IPS DF 4.7 (cell line): ENCODE data around the gene ANKRD27.
"Not testable (repeated sequence)": the region's sequence is repeated elsewhere in the genome, so short reads cannot be mapped to it uniquely, and the experiment has no call there.

Experiments
- DNase-seq: peaks from one replicate; pipeline ENCODE4 v3.0.0-alpha.2; 2013; ENCODE audit warnings: low spot score; ENCODE audit errors: extremely low read depth

The ANKRD27 gene

DNA sequence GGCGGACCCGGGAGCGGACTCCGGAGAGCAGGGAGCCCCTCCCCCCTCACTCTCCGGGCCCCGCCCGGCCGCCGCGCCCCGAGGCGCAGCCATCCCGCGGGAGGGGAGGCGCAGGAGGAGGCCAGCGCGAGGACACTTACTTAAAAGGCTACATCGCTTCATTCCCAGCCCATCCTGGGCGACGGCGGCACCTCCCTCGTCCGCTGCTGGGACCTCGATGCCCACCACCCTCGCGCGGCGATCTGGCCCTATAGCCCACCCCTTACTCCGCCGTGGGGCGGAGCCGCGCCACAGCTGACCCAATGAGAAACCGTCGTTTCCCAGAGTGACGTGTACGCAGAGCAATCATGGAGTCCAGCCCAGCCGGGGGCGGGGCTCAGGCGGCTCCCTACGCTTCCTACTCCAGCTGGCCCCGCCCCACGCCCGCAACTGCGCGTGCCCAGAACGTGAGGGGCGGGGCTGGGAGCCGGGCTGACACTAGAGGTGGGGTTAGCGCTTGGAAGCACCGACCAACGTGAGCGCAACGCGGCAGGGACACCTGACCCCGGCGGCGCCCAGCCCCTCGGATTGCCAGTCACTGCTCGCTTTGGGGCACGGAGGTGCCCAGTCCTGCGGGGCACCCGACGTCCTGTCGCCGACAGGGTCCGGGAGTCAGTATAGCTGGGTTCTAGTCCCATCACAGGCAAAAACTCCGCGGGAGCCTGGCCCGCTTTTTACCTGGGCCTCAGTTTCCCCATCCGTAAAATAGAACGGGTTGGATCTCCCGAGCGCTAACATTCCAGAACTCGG lies at the start of gene ANKRD27:
Gene ANKRD27 (minus strand): TSS at position 250 of the 789 bp plus-strand sequence. CDS start 16,165 bp downstream, outside the sequence.
- peak; percentile 88 for DNase-seq

DNA sequence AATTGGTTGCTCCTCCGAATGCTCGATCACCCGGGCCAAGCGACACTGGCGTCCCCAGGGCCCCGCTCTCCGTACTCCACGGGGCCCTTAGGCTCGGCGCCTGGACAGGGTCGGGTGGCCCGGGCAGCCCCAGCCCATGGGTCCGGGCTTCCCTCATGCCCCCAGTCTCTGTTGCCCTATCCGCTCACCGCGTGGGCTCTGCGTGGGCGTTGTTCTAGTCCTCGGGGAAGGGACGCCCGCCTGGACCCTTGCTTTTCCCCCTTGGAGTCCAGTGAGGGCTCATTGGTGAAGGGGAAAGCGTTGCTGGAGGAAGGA lies 45.9 kb upstream of the ANKRD27 start:
- no peak for DNase-seq

DNA sequence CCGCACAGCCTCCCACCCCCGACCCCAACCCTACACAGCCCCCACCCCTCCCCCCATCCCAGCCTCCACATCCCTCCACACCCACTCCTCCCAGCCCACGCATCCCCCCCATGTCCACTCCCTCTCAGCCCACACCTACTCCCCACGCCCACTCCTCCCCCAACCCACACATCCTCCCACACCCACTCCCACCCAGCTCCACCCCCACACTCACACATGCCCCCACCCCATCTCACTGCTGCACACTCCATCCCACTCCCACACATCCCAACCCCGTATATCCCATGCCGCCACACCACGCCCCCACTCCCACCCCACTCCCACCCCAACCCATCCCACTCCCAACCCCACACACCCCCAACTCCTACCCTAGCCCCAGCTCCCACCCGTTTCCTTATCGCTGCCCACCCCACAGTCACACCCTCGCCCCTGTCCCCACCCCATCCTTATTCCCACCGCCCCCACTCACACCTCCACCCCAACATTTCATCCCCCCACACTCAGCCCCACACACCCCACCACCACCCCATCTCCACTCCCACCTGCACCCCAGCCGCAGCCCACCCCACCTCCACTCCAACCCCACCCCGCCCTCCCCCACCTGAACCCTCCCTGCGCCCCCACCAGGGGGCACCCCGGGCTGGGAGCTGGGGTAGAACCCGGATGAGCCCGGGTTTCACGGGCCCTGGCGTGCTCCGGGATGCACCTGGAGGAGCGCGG lies 45.4 kb upstream of the ANKRD27 start:
- no peak for DNase-seq

DNA sequence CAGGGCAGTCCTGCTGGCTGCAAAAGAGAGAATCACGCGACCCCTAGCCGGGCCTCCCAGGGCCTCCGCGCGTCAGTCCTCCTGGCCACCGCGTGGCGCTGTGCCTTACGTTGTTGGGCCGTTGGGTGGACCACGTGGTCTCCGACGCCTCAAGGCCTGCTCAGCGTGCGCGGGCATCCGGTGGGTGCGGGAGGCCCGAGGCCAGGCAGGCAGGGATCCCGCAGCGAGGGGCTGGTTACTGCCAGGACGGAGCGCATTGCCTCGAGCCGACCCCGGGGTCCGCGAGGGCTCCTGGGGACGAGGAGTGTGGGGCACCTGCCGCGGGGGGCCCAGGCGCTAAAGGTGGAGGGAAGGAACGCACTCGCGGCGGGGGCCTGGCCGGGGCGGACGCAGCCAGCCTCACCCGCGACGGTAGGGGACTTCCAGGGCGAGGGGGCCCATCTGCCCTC lies 44.7 kb upstream of the ANKRD27 start, which contains the start of gene TDRD12:
Gene TDRD12 (plus strand): TSS at position 157 of the 449 bp plus-strand sequence. CDS start 306 bp downstream, outside the sequence.
- DNase-seq = no peak

DNA sequence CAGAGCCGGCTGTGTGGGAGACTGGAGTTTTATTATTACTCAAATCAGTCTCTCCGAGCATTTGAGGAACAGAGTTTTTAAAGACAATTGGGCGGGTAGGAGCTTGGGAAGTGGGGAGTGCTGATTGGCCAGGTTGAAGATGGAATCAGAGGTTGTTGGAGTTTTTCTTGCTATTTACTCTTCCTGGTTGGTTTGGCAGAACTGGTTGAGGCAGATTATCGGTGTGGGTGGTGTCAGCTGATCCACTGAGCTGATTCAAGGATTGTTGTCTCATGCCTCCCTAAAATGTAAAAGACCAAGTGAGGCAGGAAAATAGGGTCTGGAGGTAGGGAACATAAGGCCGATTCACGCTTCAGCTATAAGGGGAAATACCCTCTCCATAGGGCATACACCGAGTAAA lies 43.3 kb upstream of the ANKRD27 start:
- no peak for DNase-seq

DNA sequence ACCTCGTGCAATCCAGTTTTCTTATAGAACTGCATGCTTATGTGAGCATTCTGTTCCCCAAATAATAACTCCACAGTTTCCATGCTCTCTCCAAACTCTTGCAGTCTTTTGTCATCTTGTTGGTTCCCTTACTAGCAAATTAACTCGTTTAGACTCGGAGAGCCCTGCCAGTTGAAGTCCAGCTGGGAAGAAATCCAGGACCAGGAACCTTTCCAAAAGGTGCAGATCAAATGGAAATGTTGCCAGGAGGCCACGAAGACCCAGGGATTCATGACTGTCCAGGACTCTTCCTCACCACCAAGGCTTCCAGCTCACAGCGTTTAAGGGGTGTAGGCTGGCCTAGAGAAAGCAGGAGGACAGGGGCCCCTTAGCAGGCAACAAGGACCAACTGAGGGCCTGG lies 42.5 kb upstream of the ANKRD27 start:
- DNase-seq = no peak

DNA sequence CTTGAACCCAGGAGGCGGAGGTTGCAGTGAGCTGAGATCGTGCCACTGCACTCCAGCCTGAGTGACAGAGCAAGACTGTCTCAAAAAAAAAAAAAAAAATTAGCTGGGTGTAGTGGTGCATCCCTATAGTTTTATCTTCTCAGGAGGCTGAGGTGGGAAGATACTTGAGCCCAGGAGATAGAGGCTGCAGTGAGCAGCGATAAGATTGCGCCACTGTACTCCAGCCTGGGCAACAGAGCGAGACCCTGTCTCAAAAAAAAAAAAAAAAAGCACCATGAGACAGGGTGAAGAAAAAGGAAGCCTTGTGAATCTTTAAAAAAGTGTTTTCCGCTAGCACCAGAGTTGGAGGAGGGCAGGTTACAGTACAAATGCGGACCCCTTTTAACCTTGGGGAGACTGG lies 41.2 kb upstream of the ANKRD27 start:
- DNase-seq = not testable (repeated sequence)

DNA sequence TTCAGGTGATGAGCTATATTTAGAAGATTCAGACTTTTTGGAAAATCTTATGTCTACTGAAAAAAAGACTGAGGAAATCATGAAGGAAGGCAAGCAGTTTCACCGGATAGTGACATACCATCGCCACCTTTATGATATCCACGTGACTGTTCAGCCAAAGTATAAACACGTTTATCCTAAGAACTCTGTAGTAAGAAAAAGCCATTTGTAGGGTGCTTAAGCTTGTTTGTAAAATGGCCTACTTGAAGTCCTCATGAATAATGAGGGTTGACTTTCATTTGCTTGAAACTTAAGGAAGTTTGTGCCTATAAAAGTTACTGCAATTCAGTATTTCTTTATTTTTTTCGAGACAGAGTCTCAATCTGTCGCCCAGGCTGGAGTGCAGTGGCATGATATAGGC lies 36.8 kb upstream of the ANKRD27 start:
- DNase-seq = no peak

DNA sequence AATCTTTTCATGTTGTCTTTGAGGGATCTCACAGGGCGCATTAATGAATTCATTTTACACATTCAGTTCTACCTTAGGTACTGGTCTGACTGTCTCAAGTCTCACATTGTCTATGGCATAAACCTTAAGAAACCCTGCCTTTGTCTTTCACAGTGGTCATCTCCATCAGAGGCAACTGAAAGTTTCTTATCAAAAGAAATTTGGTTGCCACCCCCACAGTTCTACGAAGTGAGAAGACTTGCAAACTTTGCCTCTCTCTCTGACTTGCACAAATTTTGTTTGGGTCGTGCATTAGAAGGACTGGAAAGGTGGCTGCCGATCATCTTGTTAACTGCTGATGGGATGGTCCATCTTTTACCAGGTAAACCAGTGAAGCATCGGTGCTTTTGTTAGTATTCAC lies 34.1 kb upstream of the ANKRD27 start:
- DNase-seq = no peak

DNA sequence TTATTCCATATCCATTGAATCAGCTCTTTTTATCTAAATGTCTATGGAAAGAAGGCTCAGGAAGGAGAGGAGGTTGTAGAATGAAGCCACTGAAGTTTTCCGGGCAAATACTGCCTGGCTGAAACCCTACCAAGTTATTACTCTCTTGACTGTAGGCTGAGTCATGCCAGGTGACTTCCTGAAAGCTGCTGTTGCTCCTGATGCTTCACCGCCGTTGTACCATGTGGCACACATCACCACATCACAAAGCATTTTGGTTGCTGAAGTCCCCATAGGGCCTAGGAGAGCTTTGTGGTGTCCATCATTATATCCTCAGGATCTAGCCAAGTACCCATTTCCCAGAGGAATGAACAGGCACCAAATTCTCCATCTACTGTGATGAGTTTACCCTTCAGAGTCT lies 33.5 kb upstream of the ANKRD27 start:
- no peak for DNase-seq

DNA sequence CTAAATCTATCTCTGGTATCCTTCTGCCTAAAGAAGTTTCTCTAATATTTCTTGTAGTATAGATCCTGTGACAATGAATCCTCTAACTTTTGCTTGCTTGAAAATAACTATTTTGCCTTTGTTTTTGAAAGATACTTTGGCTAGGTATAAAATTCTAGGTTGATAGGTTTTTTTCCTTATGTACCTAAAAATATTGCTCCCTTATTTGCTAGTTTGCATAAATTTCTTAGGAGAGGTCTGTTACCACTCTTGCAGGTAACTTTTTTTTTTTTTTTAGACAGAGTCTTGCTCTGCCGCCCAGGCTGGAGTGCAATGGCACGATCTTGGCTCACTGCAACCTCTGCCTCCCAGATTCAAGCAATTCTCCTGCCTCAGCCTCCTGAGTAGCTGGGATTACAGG lies 29.0 kb upstream of the ANKRD27 start:
- DNase-seq = not testable (repeated sequence)

DNA sequence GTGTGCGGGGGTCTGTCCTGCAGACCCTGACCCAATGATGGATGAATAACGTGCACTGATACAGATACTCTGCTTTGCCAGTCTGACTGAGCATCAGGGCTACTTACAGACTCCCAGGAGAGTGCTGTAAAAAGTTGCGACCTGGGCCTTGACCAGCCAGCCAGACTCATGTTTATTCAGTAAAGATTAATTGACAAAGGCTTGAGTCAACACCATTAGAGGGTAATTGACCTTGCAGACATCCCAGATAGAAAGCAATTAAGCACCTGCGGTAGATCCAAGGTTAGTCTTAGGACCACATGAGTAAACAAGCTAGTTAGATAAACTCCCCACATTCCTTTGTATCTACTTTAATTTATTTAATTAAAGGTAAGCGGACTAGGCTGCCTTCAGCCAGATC lies 27.0 kb upstream of the ANKRD27 start:
- DNase-seq = no peak

DNA sequence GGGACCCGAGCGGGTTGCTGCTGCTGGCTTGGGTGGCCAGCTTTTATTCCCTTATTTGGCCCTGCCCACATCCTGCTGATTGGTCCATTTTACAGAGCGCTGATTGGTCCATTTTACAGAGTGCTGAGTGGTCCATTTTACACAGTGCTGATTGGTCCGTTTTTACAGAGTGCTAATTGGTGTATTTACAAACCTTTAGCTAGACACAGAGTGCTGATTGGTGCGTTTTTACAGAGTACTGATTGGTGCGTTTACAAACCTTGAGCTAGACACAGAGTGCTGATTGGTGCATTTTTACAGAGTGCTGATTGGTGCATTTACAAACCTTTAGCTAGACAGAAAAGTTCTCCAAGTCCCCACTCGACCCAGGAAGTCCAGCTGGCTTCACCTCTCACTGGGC lies 25.1 kb upstream of the ANKRD27 start:
- DNase-seq = not testable (repeated sequence)

DNA sequence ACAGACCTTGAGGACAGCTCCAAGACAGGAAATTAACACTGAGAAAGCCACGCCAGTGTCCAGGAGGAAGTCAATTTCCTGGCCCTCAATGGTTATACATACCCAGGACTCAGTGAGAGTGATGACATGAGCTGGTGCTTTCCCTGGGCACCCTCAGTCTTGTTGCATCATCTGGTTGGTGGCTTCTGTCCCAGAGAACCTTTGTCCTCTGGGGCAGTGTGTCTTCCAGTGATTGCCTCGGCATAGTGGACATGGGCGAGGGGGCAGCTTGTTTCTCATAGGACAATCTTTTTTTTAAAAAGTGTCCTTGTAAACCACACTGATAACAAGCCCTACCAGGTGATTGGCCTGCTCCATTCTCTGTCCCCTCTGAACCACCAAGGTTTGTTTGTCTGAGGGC lies 21.8 kb upstream of the ANKRD27 start:
- DNase-seq = not testable (repeated sequence)

DNA sequence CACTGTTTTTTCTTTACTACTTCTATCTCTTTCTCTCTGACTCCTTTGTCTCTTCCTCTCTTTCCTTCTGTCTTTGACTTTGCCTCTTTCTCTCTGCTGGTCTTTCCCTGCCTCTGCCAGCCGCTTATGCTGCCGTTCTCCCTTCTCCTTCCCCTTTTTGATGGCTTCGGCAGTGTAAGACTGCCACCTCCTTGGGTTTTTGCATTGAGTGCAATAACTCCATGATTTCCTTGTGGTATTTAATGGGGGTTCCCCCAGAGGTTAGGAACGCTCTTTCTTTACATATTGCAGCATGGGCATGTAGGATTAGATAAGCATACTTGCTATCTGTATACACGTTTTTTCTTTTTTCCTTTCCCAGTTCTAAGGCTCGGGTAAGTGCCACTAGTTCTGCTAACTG lies 20.5 kb upstream of the ANKRD27 start:
- DNase-seq = not testable (repeated sequence)

DNA sequence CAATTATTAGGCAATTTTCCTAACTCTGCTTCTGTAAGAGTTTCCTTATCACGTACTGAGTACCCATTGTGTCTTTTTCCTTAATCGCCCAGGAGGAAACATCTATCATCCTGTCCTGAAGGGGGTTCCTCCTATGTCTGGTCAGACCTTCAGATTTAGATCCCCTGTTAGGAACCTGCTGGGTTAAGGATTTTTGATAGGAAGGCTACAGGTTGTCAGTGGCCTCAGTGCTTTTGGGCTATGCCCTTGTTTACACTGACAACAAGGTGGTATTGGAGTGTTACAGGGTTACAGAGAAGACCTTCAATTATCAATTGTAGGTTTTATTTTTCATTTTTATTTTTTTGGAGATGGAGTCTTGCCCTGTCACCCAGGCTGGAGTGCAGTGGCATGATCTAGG lies 19.9 kb upstream of the ANKRD27 start:
- not testable (repeated sequence) for DNase-seq

DNA sequence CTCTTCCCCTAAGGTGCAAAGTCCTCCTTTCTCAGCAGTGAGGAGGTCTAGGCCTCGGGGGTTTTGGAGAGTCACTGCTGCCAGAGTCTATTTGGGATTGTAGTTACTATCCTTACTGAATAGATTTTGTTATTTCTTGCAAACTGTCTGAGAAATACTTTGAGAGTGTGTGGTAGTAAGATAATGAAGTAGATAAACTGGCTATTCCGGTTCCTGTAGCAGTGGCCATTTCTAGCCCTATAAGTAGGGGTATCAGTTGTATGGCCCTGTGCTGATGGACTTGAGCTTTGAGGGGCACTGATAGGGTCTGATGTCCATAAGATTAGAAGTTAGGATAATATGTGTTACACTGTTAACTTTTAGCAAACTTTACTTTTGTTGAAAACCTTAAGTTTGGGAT lies 19.3 kb upstream of the ANKRD27 start:
- not testable (repeated sequence) for DNase-seq

DNA sequence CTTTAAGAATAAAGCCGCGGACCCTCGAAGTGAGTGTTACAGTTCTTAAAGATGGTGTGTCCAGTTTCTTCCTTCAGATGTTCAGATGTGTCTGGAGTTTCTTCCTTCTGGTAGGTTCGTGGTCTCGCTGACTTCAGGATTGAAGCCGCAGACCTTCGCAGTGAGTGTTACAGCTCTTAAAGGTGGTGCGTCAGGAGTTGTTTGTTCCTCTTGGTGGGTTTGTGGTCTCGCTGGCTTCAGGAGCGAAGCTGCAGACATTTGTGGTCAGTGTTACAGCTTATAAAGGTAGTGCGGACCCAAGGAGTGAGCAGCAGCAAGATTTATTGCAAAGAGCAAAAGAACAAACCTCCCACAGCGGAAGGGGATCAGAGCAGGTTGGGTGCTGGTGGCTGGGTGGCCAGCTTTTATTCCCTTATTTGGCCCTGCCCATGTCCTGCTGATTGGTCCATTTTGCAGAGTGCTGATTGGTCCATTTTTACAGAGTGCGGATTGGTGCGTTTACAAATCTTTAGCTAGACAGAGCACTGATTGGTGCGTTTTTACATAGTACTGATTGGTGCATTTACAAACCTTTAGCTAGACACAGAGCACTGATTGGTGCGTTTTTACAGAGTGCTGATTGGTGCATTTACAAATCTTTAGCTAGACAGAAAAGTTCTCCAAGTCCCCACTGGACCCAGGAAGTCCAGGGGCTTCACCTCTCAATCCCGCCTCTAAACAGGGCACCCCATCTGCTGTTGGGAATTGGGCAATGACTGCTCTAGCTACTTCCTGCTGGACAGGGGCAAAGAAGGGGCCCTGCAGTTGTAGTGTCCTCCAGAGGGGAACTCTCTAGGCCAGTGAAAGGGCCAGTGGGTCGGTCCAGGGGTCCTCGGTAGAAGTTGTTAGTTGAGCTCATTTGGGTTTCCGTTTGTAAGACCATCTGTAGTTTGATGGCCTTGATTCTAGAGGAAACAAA lies 18.4 kb upstream of the ANKRD27 start:
- not testable (repeated sequence) for DNase-seq

DNA sequence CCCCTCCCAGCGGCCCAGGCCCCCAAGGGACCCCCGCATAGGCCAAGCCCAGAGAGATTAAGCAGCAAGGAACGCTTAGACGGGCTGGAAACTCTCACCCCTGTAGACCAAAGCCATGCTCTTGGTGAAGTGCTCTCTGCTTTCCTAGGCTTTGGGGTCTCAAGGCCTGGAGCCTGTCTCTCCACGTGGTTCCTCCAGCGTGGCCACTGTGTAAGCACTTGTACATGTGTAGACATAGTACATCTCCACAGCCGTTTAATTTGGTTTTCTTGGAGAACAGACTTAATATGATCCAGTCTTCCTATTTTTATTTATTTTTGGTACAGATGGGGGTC lies 17.7 kb upstream of the ANKRD27 start:
- no peak for DNase-seq

DNA sequence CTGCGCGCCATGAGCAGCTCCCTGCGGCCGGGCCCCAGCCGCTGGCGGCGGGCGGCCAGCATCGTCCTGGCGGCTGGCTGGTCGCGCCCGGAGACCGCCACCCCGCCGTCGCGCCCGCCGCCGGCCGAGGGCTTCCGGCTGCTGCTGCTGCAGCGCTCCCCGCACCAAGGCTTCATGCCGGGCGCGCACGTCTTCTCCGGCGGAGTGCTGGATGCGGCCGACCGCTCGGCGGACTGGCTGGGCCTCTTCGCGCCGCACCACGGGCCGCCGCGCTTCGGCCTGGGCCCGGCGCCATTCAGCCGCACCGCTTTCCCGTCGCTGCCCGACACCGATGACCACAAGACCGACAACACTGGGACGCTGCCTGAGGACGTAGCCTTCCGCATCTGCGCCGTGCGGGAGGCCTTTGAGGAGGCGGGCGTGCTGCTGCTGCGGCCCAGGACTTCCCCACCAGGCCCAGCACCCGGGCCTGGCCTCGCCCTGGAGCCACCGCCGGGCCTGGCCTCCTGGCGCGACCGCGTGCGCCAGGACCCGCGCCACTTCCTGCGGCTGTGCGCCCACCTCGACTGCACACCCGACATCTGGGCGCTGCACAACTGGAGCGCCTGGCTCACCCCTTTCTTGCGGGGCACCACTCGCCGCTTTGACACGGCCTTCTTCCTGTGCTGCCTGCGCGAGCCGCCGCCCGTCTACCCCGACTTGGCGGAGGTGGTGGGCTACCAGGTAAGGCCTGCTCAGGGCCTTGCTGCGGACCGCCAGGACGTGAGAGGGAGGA lies 17.2 kb upstream of the ANKRD27 start:
- DNase-seq = no peak
